MCF 10A (cell line): Measurements from ENCODE around the gene INO80C. TPM values are rescaled to one million over a fixed set of nuclear protein-coding genes. Genes with fewer than 3 reads are reported as not detected.

Experiments used
- BruUV-seq: library from RNA; stranded (reverse); fragments of 400-500 nt; replicated peaks from 2 replicates; lab custom pipeline; 2021; lab: Mats Ljungman, UMichigan
- CTCF ChIA-PET: fragments of 300-600 bp; sonication (Branson Sonifier 250); formaldehyde crosslinking; extraction: SDS; loops from one replicate; lab custom pipeline; 2021; ENCODE audit warnings: antibody characterized with exemption, inconsistent platforms; lab: Yijun Ruan, JAX
- POLR2A ChIA-PET: fragments of 300-600, 350-650 bp; sonication (Branson Sonifier 250); formaldehyde crosslinking; extraction: SDS; loops from one replicate; lab custom pipeline; 2020; ENCODE audit warnings: antibody characterized with exemption, inconsistent platforms; lab: Yijun Ruan, JAX
- DNase-seq: peaks from one replicate; pipeline ENCODE4 v3.0.0-alpha.2; 2018; ENCODE audit not compliant: unreplicated experiment
- H3K27ac Mint-ChIP-seq: one replicate; pipeline ENCODE4 v1.8.0; 2022; ENCODE audit warnings: mild to moderate bottlenecking, low read depth, mixed read lengths; ENCODE audit not compliant: unreplicated experiment
- H3K27me3 Mint-ChIP-seq: one replicate; pipeline ENCODE4 v1.8.0; 2022; ENCODE audit warnings: mixed read lengths; ENCODE audit not compliant: insufficient read depth, unreplicated experiment
- H3K36me3 Mint-ChIP-seq: one replicate; pipeline ENCODE4 v1.8.0; 2022; ENCODE audit warnings: mild to moderate bottlenecking, moderate library complexity, mixed read lengths; ENCODE audit not compliant: insufficient read depth, unreplicated experiment
- H3K4me1 Mint-ChIP-seq: one replicate; pipeline ENCODE4 v1.8.0; 2022; ENCODE audit warnings: mixed read lengths; ENCODE audit not compliant: insufficient read depth, unreplicated experiment
- H3K4me3 Mint-ChIP-seq: one replicate; pipeline ENCODE4 v1.8.0; 2022; ENCODE audit warnings: mild to moderate bottlenecking, moderate library complexity, mixed read lengths; ENCODE audit not compliant: unreplicated experiment
- H3K9me3 Mint-ChIP-seq: one replicate; pipeline ENCODE4 v1.8.0; 2022; ENCODE audit warnings: mixed read lengths; ENCODE audit not compliant: unreplicated experiment
- CTCF ChIP-seq: fragments of 200-600 bp; IDR thresholded peaks from one replicate; pipeline ENCODE4 v1.8.0; 2022; ENCODE audit warnings: antibody characterized with exemption, mild to moderate bottlenecking; ENCODE audit not compliant: unreplicated experiment
- intact Hi-C: fragments of 100-400 bp; cut with micrococcal nuclease; formaldehyde crosslinking; loops from 2 replicates; pipeline ENCODE4 v1.14.1; 2022
- total RNA-seq: library from RNA; stranded (reverse); gene quantifications from 2 replicates; pipeline ENCODE4 v1.2.3, GENCODE V29; 2022

INO80C gene
- total RNA-seq, 1 experiment from 2014 or later, result 32.6 TPM

GRCh38 chr18:35535297-35535696 lies 37.5 kb upstream of the INO80C start:
- no peaks in the 10 kb centered on the region for H3K36me3 Mint-ChIP-seq

GRCh38 chr18:35533916-35534405 lies 36.2 kb upstream of the INO80C start:
- intact Hi-C loops, result no loop called here
- DNase-seq, result no peak
- Mint-ChIP-seq H3K9me3 (peaks cover 9% of the 10 kb centered on the region), H3K27me3 (no peaks in the 10 kb centered on the region), H3K27ac (no peak overlapping the region), H3K4me1 (no peaks in the 10 kb centered on the region), H3K4me3 (no peak overlapping the region), H3K36me3 (no peaks in the 10 kb centered on the region)
- ChIA-PET POLR2A (interaction anchor here (1.3 kb wide), 1 partner anchor 14 kb away, joined by 3 read pairs; no protein-coding TSS in a partner anchor), CTCF (no interaction called here)
- no peak for TF ChIP-seq CTCF
- no TSS peak for BruUV-seq

More at GRCh38 chr18:35535297-35535696, 37.5 kb upstream of the INO80C start:
- CTCF ChIA-PET, result no interaction called here
- no peak for DNase-seq
- intact Hi-C loops, result no loop called here
- Mint-ChIP-seq H3K27ac (no peak overlapping the region), H3K27me3 (no peaks in the 10 kb centered on the region), H3K9me3 (peaks cover 9% of the 10 kb centered on the region), H3K4me1 (no peaks in the 10 kb centered on the region), H3K4me3 (no peak overlapping the region)
- BruUV-seq, result no TSS peak
- no peak for TF ChIP-seq CTCF
- POLR2A ChIA-PET, result interaction anchor here (1.1 kb wide), 1 partner anchor 25 kb away, joined by 3 read pairs; no protein-coding TSS in a partner anchor

GRCh38 chr18:35528749-35529274 lies 31.1 kb upstream of the INO80C start:
- CTCF ChIA-PET, result interaction anchor here (0.6 kb wide), 1 partner anchor 612 kb away, joined by 4 read pairs; no protein-coding TSS in a partner anchor
- Mint-ChIP-seq H3K4me1 (peaks cover 22% of the 10 kb centered on the region), H3K27me3 (no peaks in the 10 kb centered on the region), H3K36me3 (no peaks in the 10 kb centered on the region), H3K4me3 (no peak overlapping the region), H3K27ac (no peak overlapping the region), H3K9me3 (peaks cover 9% of the 10 kb centered on the region)
- intact Hi-C loops, result no loop called here
- POLR2A ChIA-PET, result interaction anchor here (1.4 kb wide), 1 partner anchor 32 kb away, joined by 4 read pairs; no protein-coding TSS in a partner anchor
- no peak for DNase-seq
- TF ChIP-seq CTCF, result no peak
- no TSS peak for BruUV-seq

GRCh38 chr18:35526495-35527059 lies 28.8 kb upstream of the INO80C start:
- Mint-ChIP-seq H3K36me3 (no peaks in the 10 kb centered on the region), H3K4me1 (peaks cover 22% of the 10 kb centered on the region), H3K27ac (peak overlapping the region; percentile 24), H3K9me3 (peaks cover 9% of the 10 kb centered on the region), H3K4me3 (peak overlapping the region; percentile 64), H3K27me3 (no peaks in the 10 kb centered on the region)
- ChIA-PET CTCF (interaction anchor here (0.5 to 1.3 kb wide), 6 partner anchors 13 to 617 kb away, joined by 3 to 7 read pairs (median 3); no protein-coding TSS in a partner anchor), POLR2A (interaction anchor here (0.6 to 2.9 kb wide), 10 partner anchors 13 to 674 kb away, joined by 3 to 15 read pairs (median 4); partner anchors contain the start of genes GALNT1, INO80C and MAPRE2)
- BruUV-seq, result no TSS peak
- intact Hi-C loops, result no loop called here
- peak; percentile 85 for DNase-seq
- TF ChIP-seq CTCF, result no peak
